GM12873 (cell line): ENCODE results near the gene CDH15.

Source experiments
- CTCF ChIP-seq: IDR thresholded peaks from 2 replicates; pipeline ENCODE4 v1.5.1; 2012; ENCODE audit warnings: low read depth, mild to moderate bottlenecking, moderate library complexity, low read length, control low read depth; ENCODE audit not compliant: insufficient read depth; ENCODE audit errors: missing control alignments

Gene CDH15

GRCh38 chr16:89154390-89155183 is 17.0 kb upstream of the CDH15 start:
- no peak for TF ChIP-seq CTCF

- TF ChIP-seq CTCF, result no peak
Measured at GRCh38 chr16:89155184-89155679, 16.3 kb upstream of the CDH15 start.

DNA sequence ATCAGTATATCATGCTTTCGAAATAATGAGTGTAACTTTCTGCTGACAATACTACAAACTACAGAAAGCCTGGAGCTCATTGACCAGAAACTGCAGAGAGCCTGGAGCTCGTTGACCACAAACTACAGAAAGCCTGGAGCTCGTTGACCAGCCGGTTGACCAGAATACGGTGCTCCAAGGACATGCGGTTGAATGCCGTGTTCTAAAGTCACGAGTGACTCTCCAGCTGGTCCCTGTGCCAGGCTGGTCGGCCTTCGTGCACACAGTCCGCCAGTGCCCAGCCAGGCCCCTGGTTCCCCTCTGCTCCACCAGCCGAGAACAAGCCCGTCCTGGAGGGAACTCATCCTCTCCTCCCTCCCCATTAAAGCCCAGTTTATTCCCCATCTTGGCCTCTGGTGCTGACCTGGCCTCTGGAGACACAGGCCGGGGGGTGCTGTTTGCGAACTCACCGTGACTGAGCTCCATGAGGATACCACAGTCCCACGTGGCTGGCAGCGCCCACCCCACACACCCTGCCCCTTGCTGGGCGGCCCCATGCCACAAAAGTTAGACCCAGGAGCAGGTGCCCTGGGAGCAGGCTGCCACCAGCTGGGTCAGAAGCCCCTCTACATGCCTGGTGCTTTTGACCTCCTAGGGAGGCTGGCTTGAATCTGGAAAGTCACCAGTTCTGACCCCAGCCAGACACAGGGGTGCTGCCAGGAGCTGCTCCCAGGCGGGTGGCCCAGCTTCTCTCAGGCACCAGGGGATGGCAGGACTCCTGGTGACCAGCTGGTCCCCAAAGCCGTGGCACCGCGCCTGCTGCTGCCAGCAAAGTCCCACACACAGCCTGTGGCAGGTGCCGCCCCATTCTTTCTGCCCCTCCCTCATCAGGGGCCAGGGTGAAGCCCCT is 15.5 kb upstream of the CDH15 start:
- TF ChIP-seq CTCF, result no peak

DNA sequence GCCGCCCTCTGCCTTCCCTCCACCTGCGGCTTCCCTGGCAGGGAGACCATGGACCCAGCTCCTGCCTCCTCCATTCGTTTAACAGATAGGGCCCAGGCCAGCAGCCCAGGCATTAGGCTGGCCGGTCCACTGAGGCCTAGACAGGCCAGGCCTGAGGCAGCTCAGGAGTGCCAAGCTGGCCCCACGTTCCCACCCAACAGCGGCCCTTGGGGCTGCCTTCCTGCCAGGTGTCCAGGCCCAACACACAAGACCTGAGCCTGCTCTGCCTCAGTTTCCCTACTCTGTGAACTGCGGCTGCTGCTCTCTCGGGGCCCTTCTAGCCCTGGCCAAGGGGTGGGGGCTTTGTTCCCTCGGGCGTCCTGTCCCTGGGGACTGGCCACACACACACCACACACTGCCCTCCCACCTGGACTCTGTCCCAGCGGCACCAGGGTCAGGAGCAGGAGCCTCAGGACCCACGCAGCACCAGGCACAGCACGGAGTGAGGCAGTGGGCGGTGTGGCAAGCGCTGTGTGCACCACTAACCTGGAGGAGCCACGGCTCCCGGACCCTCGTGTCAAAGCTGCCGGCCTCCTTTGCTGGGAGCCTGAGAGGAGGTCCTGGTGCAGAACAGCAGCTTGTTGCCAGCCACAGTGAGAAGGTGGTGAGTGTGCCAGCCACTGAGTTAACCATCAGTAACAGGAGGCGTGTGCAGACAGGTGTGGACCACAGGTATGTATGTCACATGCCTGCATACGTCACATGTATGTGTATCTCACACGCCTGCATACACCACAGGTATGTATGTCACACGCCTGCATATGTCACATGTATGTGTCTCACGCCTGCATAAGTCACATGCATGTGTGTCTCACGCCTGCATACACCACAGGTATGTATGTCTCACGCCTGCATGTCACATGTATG is 14.6 kb upstream of the CDH15 start:
- no peak for TF ChIP-seq CTCF

DNA sequence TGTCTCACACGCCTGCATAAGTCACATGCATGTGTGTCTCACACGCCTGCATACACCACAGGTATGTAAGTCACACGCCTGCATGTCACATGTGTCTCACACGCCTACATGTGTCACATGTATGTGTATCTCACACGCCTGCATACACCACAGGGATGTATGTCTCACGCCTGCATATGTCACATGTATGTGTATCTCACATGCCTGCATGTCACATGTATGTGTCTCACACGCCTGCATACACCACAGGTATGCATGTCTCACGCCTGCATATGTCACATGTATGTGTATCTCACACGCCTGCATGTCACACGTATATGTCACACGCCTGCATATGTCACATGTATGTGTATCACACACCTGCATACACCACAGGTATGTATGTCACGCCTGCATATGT is 13.8 kb upstream of the CDH15 start:
- no peak for TF ChIP-seq CTCF

GRCh38 chr16:89159066-89159849 is 12.3 kb upstream of the CDH15 start:
- TF ChIP-seq CTCF, result no peak
